Upper lobe of left lung (tissue), 4 donors: ENCODE data around the gene AFP.

ENCODE experiments used
- EP300 ChIP-seq, 4 donors: sonication (generic); formaldehyde crosslinking; IDR thresholded peaks; one replicate each; pipeline ENCODE4 v1.5.1; 2017; ENCODE audit warnings: antibody characterized with exemption in 4 of 4, control low read depth in 2 of 4
- POLR2A ChIP-seq, 4 donors: fragments of 450-650 bp; IDR thresholded peaks; one replicate each; pipeline ENCODE4 v1.5.1; 2016 to 2017; ENCODE audit warnings: antibody characterized with exemption in 4 of 4, mild to moderate bottlenecking in 2 of 4
- TF ChIP-seq, protein P1 (sequence below), 6 experiments: fragments of 450-650 bp in 4 of 6; fragments of 200-600 bp in 2 of 6; sonication (generic) in 2 of 6; IDR thresholded peaks; one replicate each; pipeline ENCODE4 v1.5.1; 2016 to 2019; ENCODE audit warnings: antibody characterized with exemption in 6 of 6

- TF ChIP-seq, protein P1, sequence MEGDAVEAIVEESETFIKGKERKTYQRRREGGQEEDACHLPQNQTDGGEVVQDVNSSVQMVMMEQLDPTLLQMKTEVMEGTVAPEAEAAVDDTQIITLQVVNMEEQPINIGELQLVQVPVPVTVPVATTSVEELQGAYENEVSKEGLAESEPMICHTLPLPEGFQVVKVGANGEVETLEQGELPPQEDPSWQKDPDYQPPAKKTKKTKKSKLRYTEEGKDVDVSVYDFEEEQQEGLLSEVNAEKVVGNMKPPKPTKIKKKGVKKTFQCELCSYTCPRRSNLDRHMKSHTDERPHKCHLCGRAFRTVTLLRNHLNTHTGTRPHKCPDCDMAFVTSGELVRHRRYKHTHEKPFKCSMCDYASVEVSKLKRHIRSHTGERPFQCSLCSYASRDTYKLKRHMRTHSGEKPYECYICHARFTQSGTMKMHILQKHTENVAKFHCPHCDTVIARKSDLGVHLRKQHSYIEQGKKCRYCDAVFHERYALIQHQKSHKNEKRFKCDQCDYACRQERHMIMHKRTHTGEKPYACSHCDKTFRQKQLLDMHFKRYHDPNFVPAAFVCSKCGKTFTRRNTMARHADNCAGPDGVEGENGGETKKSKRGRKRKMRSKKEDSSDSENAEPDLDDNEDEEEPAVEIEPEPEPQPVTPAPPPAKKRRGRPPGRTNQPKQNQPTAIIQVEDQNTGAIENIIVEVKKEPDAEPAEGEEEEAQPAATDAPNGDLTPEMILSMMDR (IDR thresholded peaks at IDR 0.05) = no peak
- TF ChIP-seq POLR2A (IDR thresholded peaks at IDR 0.05) (no peak), EP300 (IDR thresholded peaks at IDR 0.05) (no peak)
These were observed 22.7 kb upstream of the AFP start for GRCh38 chr4:73413294-73413755.
